ENCODE results near the gene ANGPT4. TPM values are rescaled to one million over a fixed set of nuclear protein-coding genes. Genes with fewer than 3 reads are reported as not detected.
A peak's percentile ranks its signal among the peaks of the same experiment; 100 is the strongest.

The ANGPT4 gene
- total and polyA plus RNA-seq, 2 of the 13 experiments (the other 11 are each of a cell fraction or from before 2014, with no cell fraction given) = not detected

- no peak for TF ChIP-seq KDM1A (CRISPR knock-in tag; IDR thresholded peaks at IDR 0.05)
- TF ChIP-seq ZNF333 (CRISPR knock-in tag; IDR thresholded peaks at IDR 0.05; ENCODE audit: borderline replicate concordance) = peak; percentile 66; the same call in 1 of the 2 replicates
- TF ChIP-seq HNRNPUL1 (IDR thresholded peaks at IDR 0.05; ENCODE audit: low read depth, low read length) = no peak; the same call in 1 of the 2 replicates
- TF ChIP-seq ZNF629 (CRISPR knock-in tag; conservative IDR thresholded peaks at IDR 0.05) = peak; percentile 58
- TF ChIP-seq ZNF33B (CRISPR knock-in tag; IDR thresholded peaks at IDR 0.05) = peak; percentile 51; the same call in 1 of the 2 replicates
- TF ChIP-seq TFE3 (CRISPR knock-in tag; IDR thresholded peaks at IDR 0.05) = no peak
- 0 out of 2 replicates have a peak, but pooled peaks have one; percentile 61 for TF ChIP-seq KDM4B (CRISPR knock-in tag; IDR thresholded peaks at IDR 0.05)
- peak; percentile 86 for TF ChIP-seq ZNF263 (CRISPR knock-in tag; IDR thresholded peaks at IDR 0.05)
- no peak for TF ChIP-seq ZUFSP (CRISPR knock-in tag; IDR thresholded peaks at IDR 0.05; ENCODE audit: borderline replicate concordance)
- TF ChIP-seq JUN (CRISPR knock-in tag; IDR thresholded peaks at IDR 0.05) = no peak
- TF ChIP-seq THAP11 (CRISPR knock-in tag; IDR thresholded peaks at IDR 0.05) = peak; percentile 72
- no peak for TF ChIP-seq NR1H2 (CRISPR knock-in tag; IDR thresholded peaks at IDR 0.05; ENCODE audit: borderline replicate concordance, low read depth)
- TF ChIP-seq MIER2 (CRISPR knock-in tag; IDR thresholded peaks at IDR 0.05) = 0 out of 2 replicates have a peak, but pooled peaks have one; percentile 10
- TF ChIP-seq SNAI1 (CRISPR knock-in tag; IDR thresholded peaks at IDR 0.05; ENCODE audit: borderline replicate concordance) = no peak; the same call in 1 of the 2 replicates
- no peak for TF ChIP-seq PBX2 (CRISPR knock-in tag; IDR thresholded peaks at IDR 0.05)
- TF ChIP-seq JUND (CRISPR knock-in tag; IDR thresholded peaks at IDR 0.05) = no peak
- TF ChIP-seq ZBTB1 (CRISPR knock-in tag; IDR thresholded peaks at IDR 0.05; ENCODE audit: borderline replicate concordance) = no peak
- peak in 1 of 2 experiments; percentile 81; a peak in 2 of 4 replicates for TF ChIP-seq KLF16 (CRISPR knock-in tag; IDR thresholded peaks at IDR 0.05)
- no peak for TF ChIP-seq MTF1 (CRISPR knock-in tag; IDR thresholded peaks at IDR 0.05)
- TF ChIP-seq ATF3 (CRISPR knock-in tag; IDR thresholded peaks at IDR 0.05) = no peak
- TF ChIP-seq ZNF451 (CRISPR knock-in tag; IDR thresholded peaks at IDR 0.05) = peak; percentile 69; the same call in 1 of the 2 replicates
- peak in 1 of 2 experiments; percentile 79; a peak in 3 of 4 replicates for TF ChIP-seq HMGXB4 (CRISPR knock-in tag; IDR thresholded peaks at IDR 0.05; ENCODE audit: borderline replicate concordance in 1 of 2, low read depth in 1 of 2)
- TF ChIP-seq CBFB (CRISPR knock-in tag; IDR thresholded peaks at IDR 0.05) = peak; percentile 69; the same call in 1 of the 2 replicates
- no peak for TF ChIP-seq RARG (CRISPR knock-in tag; IDR thresholded peaks at IDR 0.05; ENCODE audit: low read depth)
Observed at GRCh38 chr20:833450-834150, 82.5 kb downstream of the ANGPT4 start, which contains the start of gene FAM110A (continued).
